Omental fat pad (tissue), 4 donors: ENCODE data around the gene KCTD15. TPM values are rescaled to one million over a fixed set of nuclear protein-coding genes. Genes with fewer than 3 reads are reported as not detected.

Experiments used
- ATAC-seq: fragments of 150-250 bp; one replicate; pipeline ENCODE4 v1.9.1; 2016; ENCODE audit warnings: mild to moderate bottlenecking, moderate library complexity; ENCODE audit not compliant: low FRiP score
- DNase-seq: peaks from one replicate; pipeline ENCODE4 v3.0.0-alpha.2; 2019; ENCODE audit warnings: low spot score
- total RNA-seq, 4 donors: library from RNA; depleted of rRNA; stranded (reverse); fragments of >200 nt; gene quantifications; one replicate each; pipeline ENCODE4 v1.1.0, GENCODE V29; 2016
- TF ChIP-seq, protein P1 (sequence below), 3 donors: fragments of 450-650 bp; IDR thresholded peaks; one replicate each; pipeline ENCODE4 v1.5.1; 2016 to 2017; ENCODE audit warnings: antibody characterized with exemption in 3 of 3, mild to moderate bottlenecking in 3 of 3, moderate library complexity in 2 of 3

The KCTD15 gene
- total RNA-seq, 4 donors from 2014 or later = 30.6 to 49.7 (median 38.2) TPM

DNA sequence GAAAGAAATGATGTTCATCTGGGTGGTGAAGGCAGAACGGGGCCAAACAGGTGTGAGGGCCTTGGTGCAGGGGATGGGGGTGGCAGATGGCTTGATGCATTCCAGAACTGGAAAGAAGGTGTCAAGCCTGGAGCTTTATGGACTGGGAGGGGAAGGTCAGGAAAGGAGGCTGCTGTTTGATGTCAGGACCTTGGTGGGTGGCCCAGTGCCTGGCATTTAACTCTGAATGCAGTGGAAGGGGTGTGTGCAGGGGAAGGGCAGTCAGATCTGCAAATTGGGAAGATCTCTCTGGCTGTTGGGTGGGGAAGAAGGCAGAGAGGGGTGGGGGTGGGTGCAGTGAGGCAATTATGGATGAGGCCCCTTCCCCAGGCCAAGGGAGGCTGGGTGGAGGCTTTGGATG is 11.7 kb downstream of the KCTD15 start:
- DNase-seq (no peak), ATAC-seq (no peak)
- TF ChIP-seq, protein P1, sequence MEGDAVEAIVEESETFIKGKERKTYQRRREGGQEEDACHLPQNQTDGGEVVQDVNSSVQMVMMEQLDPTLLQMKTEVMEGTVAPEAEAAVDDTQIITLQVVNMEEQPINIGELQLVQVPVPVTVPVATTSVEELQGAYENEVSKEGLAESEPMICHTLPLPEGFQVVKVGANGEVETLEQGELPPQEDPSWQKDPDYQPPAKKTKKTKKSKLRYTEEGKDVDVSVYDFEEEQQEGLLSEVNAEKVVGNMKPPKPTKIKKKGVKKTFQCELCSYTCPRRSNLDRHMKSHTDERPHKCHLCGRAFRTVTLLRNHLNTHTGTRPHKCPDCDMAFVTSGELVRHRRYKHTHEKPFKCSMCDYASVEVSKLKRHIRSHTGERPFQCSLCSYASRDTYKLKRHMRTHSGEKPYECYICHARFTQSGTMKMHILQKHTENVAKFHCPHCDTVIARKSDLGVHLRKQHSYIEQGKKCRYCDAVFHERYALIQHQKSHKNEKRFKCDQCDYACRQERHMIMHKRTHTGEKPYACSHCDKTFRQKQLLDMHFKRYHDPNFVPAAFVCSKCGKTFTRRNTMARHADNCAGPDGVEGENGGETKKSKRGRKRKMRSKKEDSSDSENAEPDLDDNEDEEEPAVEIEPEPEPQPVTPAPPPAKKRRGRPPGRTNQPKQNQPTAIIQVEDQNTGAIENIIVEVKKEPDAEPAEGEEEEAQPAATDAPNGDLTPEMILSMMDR (IDR thresholded peaks at IDR 0.05) = no peak

DNA sequence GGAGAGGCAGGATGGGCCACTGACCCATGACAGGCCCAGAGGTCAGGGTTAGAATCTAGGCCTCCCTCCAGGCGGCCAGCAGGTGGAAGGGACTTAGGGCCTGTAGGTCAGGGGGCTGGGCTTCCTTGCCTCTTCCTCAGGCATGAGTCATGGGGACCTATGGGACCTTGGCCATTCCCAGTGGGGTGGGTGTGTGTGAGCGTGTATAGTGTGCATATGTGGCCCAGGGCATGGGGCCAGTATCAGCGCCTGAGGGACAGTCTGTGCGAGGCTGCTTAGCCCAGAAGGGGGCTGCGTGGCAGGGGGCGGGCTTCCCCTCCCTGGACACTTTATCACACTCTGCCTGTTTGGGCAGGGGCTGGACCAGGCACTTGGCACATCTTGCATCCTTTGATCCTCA is 13.3 kb downstream of the KCTD15 start:
- ATAC-seq (no peak), DNase-seq (no peak)
- TF ChIP-seq, protein P1 (IDR thresholded peaks at IDR 0.05) = no peak

DNA sequence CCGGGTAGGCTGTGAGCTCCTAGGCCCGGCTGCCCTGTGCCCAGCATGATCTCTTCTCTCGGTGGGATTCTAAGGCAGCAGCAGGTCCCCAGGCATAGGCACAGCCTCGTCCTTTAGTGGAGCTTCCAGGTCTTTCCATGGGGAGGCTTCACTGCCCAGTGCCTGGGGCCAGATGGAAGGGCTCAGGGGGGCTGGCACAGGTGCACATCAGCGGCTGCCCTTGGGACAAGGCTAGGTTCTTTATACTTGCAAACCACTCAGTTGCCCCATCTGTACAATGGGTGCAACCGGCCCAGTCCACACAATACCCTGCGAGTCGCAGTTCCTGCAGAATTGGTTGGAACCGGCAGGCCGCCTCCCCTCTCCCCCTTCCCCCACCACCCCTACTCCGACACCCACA is 14.2 kb downstream of the KCTD15 start:
- ATAC-seq = no peak
- DNase-seq = no peak
- TF ChIP-seq, protein P1 (IDR thresholded peaks at IDR 0.05) = no peak

DNA sequence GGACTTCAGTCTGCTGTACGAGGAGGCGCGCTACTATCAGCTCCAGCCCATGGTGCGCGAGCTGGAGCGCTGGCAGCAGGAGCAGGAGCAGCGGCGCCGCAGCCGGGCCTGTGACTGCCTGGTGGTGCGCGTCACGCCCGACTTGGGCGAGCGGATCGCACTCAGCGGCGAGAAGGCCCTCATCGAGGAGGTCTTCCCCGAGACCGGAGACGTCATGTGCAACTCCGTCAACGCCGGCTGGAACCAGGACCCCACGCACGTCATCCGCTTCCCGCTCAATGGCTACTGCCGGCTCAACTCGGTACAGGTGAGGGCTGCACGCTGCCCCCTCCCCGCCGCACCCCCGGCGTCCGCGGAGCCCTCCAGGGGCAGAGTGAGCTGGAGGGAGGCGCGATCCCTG is 14.6 kb downstream of the KCTD15 start:
- TF ChIP-seq, protein P1 (IDR thresholded peaks at IDR 0.05) = no peak
- DNase-seq = no peak
- peak; percentile 24 for ATAC-seq

DNA sequence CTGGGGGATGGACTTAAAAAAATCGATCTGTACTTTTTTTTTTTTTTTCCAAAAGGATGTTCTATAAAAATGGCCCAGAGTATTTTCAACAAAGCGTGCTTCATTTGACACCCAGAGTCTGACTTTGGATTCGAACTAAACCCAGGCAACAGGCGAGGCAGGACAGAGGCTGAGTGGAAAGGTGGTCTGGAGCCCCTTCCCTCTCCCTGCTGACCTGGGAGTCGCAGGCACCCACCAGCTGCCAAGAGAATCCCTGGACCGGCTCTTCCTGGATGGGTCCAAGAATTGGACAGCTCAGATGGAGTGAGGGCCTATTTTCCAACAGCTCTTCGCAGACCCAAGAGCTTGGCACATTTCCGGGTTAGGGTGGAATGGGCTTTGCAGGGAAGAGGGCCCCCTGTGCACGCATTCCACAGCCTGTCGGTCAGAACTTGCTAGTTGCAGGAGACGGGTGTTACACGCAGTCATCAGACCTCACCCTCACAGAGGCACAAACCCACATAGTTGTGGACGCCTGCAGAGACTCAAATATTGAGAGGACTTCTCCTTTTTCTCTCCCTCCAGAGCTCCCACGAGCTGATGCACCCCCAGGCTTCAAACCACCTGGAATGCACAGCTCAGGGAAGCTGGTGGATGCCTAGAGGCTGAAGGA is 15.2 kb downstream of the KCTD15 start:
- ATAC-seq = no peak
- DNase-seq = no peak
- TF ChIP-seq, protein P1 (IDR thresholded peaks at IDR 0.05) = no peak

DNA sequence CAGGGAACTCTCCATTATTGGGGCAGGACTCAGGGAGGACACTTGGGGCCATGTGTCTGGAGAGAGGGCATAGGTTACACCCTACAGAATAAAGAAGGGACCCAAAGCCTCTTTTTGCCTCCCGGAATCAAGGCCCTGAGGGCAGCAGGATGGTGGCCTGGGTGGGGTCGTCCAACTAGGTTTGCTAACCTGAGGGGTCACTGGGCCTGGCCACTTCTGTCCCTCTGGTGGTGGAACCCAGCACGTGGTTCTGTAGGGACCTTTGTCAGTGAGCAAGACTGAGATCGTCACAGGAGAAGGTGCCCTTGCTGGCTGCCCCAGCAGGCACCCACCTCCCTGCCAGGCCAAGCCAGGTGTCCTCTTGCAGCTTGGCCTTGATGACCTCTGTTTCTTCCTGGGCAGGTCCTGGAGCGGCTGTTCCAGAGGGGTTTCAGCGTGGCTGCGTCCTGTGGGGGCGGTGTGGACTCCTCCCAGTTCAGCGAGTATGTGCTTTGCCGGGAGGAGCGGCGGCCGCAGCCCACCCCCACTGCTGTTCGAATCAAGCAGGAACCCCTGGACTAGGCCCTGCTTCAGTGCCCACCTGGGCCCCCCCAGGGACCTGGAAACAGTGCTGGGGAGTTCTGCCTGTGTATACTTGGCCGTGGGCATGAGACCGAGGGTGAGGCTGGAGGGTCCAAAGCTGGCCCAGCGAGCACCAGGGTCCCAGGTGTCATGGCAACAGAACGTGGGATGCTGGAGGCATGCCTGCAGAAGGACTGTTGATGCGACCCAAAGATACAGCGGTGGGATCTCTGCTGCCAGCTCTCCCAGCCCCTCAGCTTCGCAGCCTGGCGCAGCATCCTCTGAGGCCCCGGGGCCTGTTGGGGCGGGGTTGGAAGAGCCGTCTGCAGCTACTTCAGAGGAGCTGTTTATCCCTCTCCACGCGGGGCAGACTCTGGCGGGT is 16.0 kb downstream of the KCTD15 start:
- no peak for ATAC-seq
- DNase-seq = no peak
- TF ChIP-seq, protein P1 (IDR thresholded peaks at IDR 0.05) = no peak
